Right lobe of liver (tissue), 6 donors: ENCODE results near the gene SIL1. TPM values are rescaled to one million over a fixed set of nuclear protein-coding genes. Genes with fewer than 3 reads are reported as not detected.

ENCODE experiments used
- ATAC-seq, 4 donors: fragments of 200-7000 bp; cut with Tn5 transposase; one replicate each; pipeline ENCODE4 v1.9.1; 2020; ENCODE audit warnings: mild to moderate bottlenecking in 4 of 4, moderate library complexity in 4 of 4
- DNase-seq, 3 donors: peaks; one replicate each; pipeline ENCODE4 v3.0.0-alpha.2; 2020
- H3K27ac ChIP-seq, 3 donors: fragments of 200-600 bp; one replicate each; pipeline ENCODE4 v1.8.0; 2022
- H3K27me3 ChIP-seq, 2 donors: fragments of 200-600 bp; one replicate each; pipeline ENCODE4 v1.8.0; 2022
- H3K36me3 ChIP-seq, 4 donors: fragments of 200-600 bp; sonication (generic) in 1 of 4; one replicate each; pipeline versions ENCODE4 v1.5.1 to v1.8.0; 2017 to 2022; ENCODE audit warnings: control low read depth in 1 of 4
- H3K4me1 ChIP-seq, 4 donors: fragments of 200-600 bp; sonication (generic) in 1 of 4; one replicate each; pipeline versions ENCODE4 v1.5.1 to v1.8.0; 2017 to 2022; ENCODE audit warnings: control low read depth in 1 of 4
- H3K4me3 ChIP-seq, 3 donors: fragments of 200-600 bp; one replicate each; pipeline ENCODE4 v1.8.0; 2022
- H3K9me3 ChIP-seq, 4 donors: fragments of 200-600 bp; sonication (generic) in 1 of 4; one replicate each; pipeline versions ENCODE4 v1.5.1 to v1.8.0; 2017 to 2022; ENCODE audit warnings: control low read depth in 1 of 4
- CTCF ChIP-seq, 4 donors: fragments of 200-600 bp in 3 of 4; fragments of 450-650 bp in 1 of 4; IDR thresholded peaks; one replicate each; pipeline versions ENCODE4 v1.5.1 to v1.8.0; 2016 to 2022; ENCODE audit warnings: antibody characterized with exemption in 4 of 4, mild to moderate bottlenecking in 2 of 4
- POLR2A ChIP-seq: fragments of 450-650 bp; IDR thresholded peaks from one replicate; pipeline ENCODE4 v1.6.1; 2017; ENCODE audit warnings: antibody characterized with exemption, mild to moderate bottlenecking
- WGBS: methylation state at CpG from one replicate; pipeline ENCODE4 v1.1.6; 2018; ENCODE audit warnings: low coverage, low lambda C conversion rate; ENCODE audit not compliant: insufficient coverage; ENCODE audit errors: missing lambda C conversion rate; 5-methylcytosine and 5-hydroxymethylcytosine counted together
- intact Hi-C, 2 donors: fragments of 100-400 bp; cut with DNase I; formaldehyde crosslinking; loops; one replicate each; pipeline versions ENCODE4 v1.11.2 to v1.14.1; 2022
- total RNA-seq, 6 experiments: library from RNA; depleted of rRNA in 2 of 6; stranded (reverse); fragments of >200 nt in 2 of 6; fragmentation: NEBNext Ultra II Directional in 3 of 6; extraction: Animal tissue kit (Norgen Biotek cat#: 25700) in 3 of 6; gene quantifications; one replicate each; pipeline versions ENCODE4 v1.1.0 to v1.2.4, GENCODE V29; 2016 to 2023
- donor health status: DM: no; HTN: yes; CAD: no.
- donor health status: DM: no; HTN: no; CAD: no.
- donor health status: DM: no; HTN: no; CAD: no.
- donor health status: DM: no; HTN: yes; CAD: no.
- donor health status: DM: no; HTN: yes; CAD: no.

The SIL1 gene
- total RNA-seq, 6 experiments from 2014 or later, result 57.6 to 94.9 (median 67.0) TPM

GRCh38 chr5:138969323-138970002, 228.7 kb downstream of the SIL1 start:
- Histone ChIP-seq H3K4me3 (no peak overlapping the region), H3K36me3 (no peaks in the 10 kb centered on the region), H3K27me3 (no peaks in the 10 kb centered on the region), H3K4me1 (no peaks in the 10 kb centered on the region), H3K9me3 (no peaks in the 10 kb centered on the region), H3K27ac (no peak overlapping the region)
- intact Hi-C loops, result no loop called here
- DNase-seq (no peak), ATAC-seq (no peak)
- TF ChIP-seq POLR2A (no peak), CTCF (IDR thresholded peaks at IDR 0.05) (no peak)
- WGBS, result 82% methylated on average over 5 of the region's 5 CpGs

- no peak overlapping the region for H3K4me3 ChIP-seq
- H3K9me3 ChIP-seq, result no peaks in the 10 kb centered on the region
- no peak for DNase-seq
- WGBS, result 60% methylated on average over 1 of the region's 4 CpGs
- H3K27ac ChIP-seq, result no peak overlapping the region
- no peaks in the 10 kb centered on the region for H3K4me1 ChIP-seq
- TF ChIP-seq POLR2A (no peak), CTCF (IDR thresholded peaks at IDR 0.05) (no peak)
- intact Hi-C loops, result no loop called here
- no peak for ATAC-seq
- H3K27me3 ChIP-seq, result no peaks in the 10 kb centered on the region
- no peaks in the 10 kb centered on the region for H3K36me3 ChIP-seq
Observed at GRCh38 chr5:138968601-138969000, 229.6 kb downstream of the SIL1 start.

- no peaks in the 10 kb centered on the region for H3K9me3 ChIP-seq
- intact Hi-C loops, result no loop called here
- no peaks in the 10 kb centered on the region for H3K36me3 ChIP-seq
- no peak for TF ChIP-seq POLR2A
- no peak for TF ChIP-seq CTCF (IDR thresholded peaks at IDR 0.05)
- no peak overlapping the region for H3K27ac ChIP-seq
- H3K4me1 ChIP-seq, result no peaks in the 10 kb centered on the region
- ATAC-seq, result no peak
- 88% methylated on average over 7 of the region's 10 CpGs for WGBS
- DNase-seq, result no peak
- H3K27me3 ChIP-seq, result no peaks in the 10 kb centered on the region
- no peak overlapping the region for H3K4me3 ChIP-seq
Observed at GRCh38 chr5:138967791-138968448, 230.2 kb downstream of the SIL1 start.

- Histone ChIP-seq H3K27ac (no peak overlapping the region), H3K4me3 (no peak overlapping the region), H3K9me3 (no peaks in the 10 kb centered on the region), H3K27me3 (no peaks in the 10 kb centered on the region), H3K36me3 (no peaks in the 10 kb centered on the region), H3K4me1 (no peaks in the 10 kb centered on the region)
- intact Hi-C loops, result no loop called here
- TF ChIP-seq POLR2A, result no peak
- TF ChIP-seq CTCF (IDR thresholded peaks at IDR 0.05), result no peak
- WGBS, result 93% methylated on average over 7 of the region's 10 CpGs
- ATAC-seq (no peak), DNase-seq (no peak)
Observed at GRCh38 chr5:138966236-138966985, 231.8 kb downstream of the SIL1 start.
